IMR-90 (cell line): ENCODE data around the gene SH3BP2. TPM values are rescaled to one million over a fixed set of nuclear protein-coding genes. Genes with fewer than 3 reads are reported as not detected.

Experiments
- ATAC-seq: fragments of 200-7000 bp; cut with Tn5 transposase; 2 replicates; pipeline ENCODE4 v1.9.1; 2020; ENCODE audit warnings: low read depth, mild to moderate bottlenecking, moderate library complexity
- BruUV-seq: library from RNA; stranded (reverse); fragments of 400-500 nt; replicated peaks from 2 replicates; lab custom pipeline; 2021; lab: Mats Ljungman, UMichigan
- CTCF ChIA-PET: fragments of 300-600 bp; formaldehyde crosslinking; extraction: SDS; loops from one replicate; lab custom pipeline; 2021; ENCODE audit warnings: antibody characterized with exemption; lab: Yijun Ruan, JAX
- POLR2A ChIA-PET: fragments of 300-600 bp; sonication (Branson Sonifier 250); formaldehyde crosslinking; loops from one replicate; lab custom pipeline; 2022; ENCODE audit warnings: antibody characterized with exemption; ENCODE audit not compliant: unreplicated experiment; lab: Charles Lee
- DNase-seq: peaks from one replicate; pipeline ENCODE4 v3.0.0; 2013
- H2AFZ ChIP-seq: replicated peaks from 2 replicates; pipeline ENCODE3; 2013; ENCODE audit warnings: low read length, mild to moderate bottlenecking; ENCODE audit not compliant: poor library complexity
- H2AK5ac ChIP-seq: 2 replicates; pipeline ENCODE4 v1.6.1; 2013; ENCODE audit warnings: low read depth, low read length, inconsistent platforms
- H2AK9ac ChIP-seq: replicated peaks from 2 replicates; pipeline ENCODE3; 2013; ENCODE audit warnings: mild to moderate bottlenecking, low read depth, low read length, moderate library complexity; ENCODE audit not compliant: poor library complexity
- H2BK120ac ChIP-seq: 2 replicates; pipeline ENCODE4 v1.6.1; 2013; ENCODE audit warnings: low read depth, low read length, inconsistent platforms
- H2BK15ac ChIP-seq: 3 replicates; pipeline ENCODE4 v1.6.1; 2013; ENCODE audit warnings: low read depth, low read length, inconsistent platforms
- H2BK20ac ChIP-seq: 2 replicates; pipeline ENCODE4 v1.6.1; 2013; ENCODE audit warnings: low read depth, mild to moderate bottlenecking, inconsistent platforms, low read length, moderate library complexity
- H2BK5ac ChIP-seq: 2 replicates; pipeline ENCODE4 v1.6.1; 2013; ENCODE audit warnings: mild to moderate bottlenecking, low read depth, low read length, inconsistent platforms; ENCODE audit not compliant: poor library complexity, severe bottlenecking
- H3K14ac ChIP-seq: replicated peaks from 2 replicates; pipeline ENCODE4 v1.6.1; 2013; ENCODE audit warnings: low read depth, low read length, inconsistent platforms
- H3K18ac ChIP-seq: 2 replicates; pipeline ENCODE4 v1.6.1; 2013; ENCODE audit warnings: low read depth, low read length, control low read depth
- H3K23ac ChIP-seq: 2 replicates; pipeline ENCODE4 v1.6.1; 2013; ENCODE audit warnings: low read depth, low read length, inconsistent platforms
- H3K27ac ChIP-seq: 2 replicates; pipeline ENCODE4 v1.5.1; 2013; ENCODE audit warnings: mild to moderate bottlenecking, control low read depth, low read length; ENCODE audit not compliant: insufficient read depth
- H3K27me3 ChIP-seq: 2 replicates; pipeline ENCODE4 v1.6.1; 2013; ENCODE audit warnings: low read length; ENCODE audit not compliant: control insufficient read depth, insufficient read depth
- H3K36me3 ChIP-seq: 2 replicates; pipeline ENCODE4 v1.6.1; 2013; ENCODE audit warnings: low read length, mixed read lengths; ENCODE audit not compliant: control insufficient read depth, insufficient read depth
- H3K4ac ChIP-seq: 2 replicates; pipeline ENCODE4 v1.6.1; 2013; ENCODE audit warnings: low read depth, low read length, inconsistent platforms
- H3K4me1 ChIP-seq: 2 replicates; pipeline ENCODE4 v1.6.1; 2013; ENCODE audit warnings: low read length, mixed read lengths; ENCODE audit not compliant: control insufficient read depth, insufficient read depth
- H3K4me2 ChIP-seq: 2 replicates; pipeline ENCODE4 v1.6.1; 2013; ENCODE audit warnings: low read depth, mild to moderate bottlenecking, control low read depth, low read length, moderate library complexity
- H3K4me3 ChIP-seq: 2 replicates; pipeline ENCODE4 v1.5.1; 2013; ENCODE audit warnings: low read depth, mild to moderate bottlenecking, control low read depth, low read length, moderate library complexity; ENCODE audit not compliant: insufficient read depth
- H3K56ac ChIP-seq: 2 replicates; pipeline ENCODE4 v1.6.1; 2013; ENCODE audit warnings: low read length, inconsistent platforms; ENCODE audit not compliant: insufficient read depth; ENCODE audit errors: extremely low read depth
- H3K79me1 ChIP-seq, 2 experiments: 2 replicates each; pipeline ENCODE4 v1.6.1; 2013; ENCODE audit warnings: low read length in 2 of 2, inconsistent platforms in 1 of 2, low read depth in 1 of 2
- H3K9ac ChIP-seq: 2 replicates; pipeline ENCODE4 v1.6.1; 2013; ENCODE audit warnings: low read depth, low read length, control low read depth
- H3K9me1 ChIP-seq: 2 replicates; pipeline ENCODE4 v1.6.1; 2013; ENCODE audit warnings: low read length, inconsistent platforms; ENCODE audit not compliant: insufficient read depth
- H3K9me3 ChIP-seq: 2 replicates; pipeline ENCODE4 v1.6.1; 2013; ENCODE audit warnings: low read length; ENCODE audit not compliant: control insufficient read depth, insufficient read depth
- H4K20me1 ChIP-seq: 2 replicates; pipeline ENCODE4 v1.6.1; 2013; ENCODE audit warnings: low read length, inconsistent platforms; ENCODE audit not compliant: insufficient read depth
- H4K5ac ChIP-seq: 2 replicates; pipeline ENCODE4 v1.6.1; 2013; ENCODE audit warnings: mild to moderate bottlenecking, low read depth, low read length, control low read depth
- H4K8ac ChIP-seq, 2 experiments: 2 replicates each; pipeline ENCODE4 v1.6.1; 2013; ENCODE audit warnings: low read depth in 2 of 2, low read length in 2 of 2, control low read depth in 1 of 2, inconsistent platforms in 1 of 2
- H4K91ac ChIP-seq: 2 replicates; pipeline ENCODE4 v1.6.1; 2013; ENCODE audit warnings: low read depth, low read length, inconsistent platforms; ENCODE audit not compliant: insufficient read depth
- BHLHE40 ChIP-seq: fragments of 150-350 bp; IDR thresholded peaks from 2 replicates; pipeline ENCODE4 v1.6.1; 2016; ENCODE audit warnings: mild to moderate bottlenecking, low read depth, low read length
- CEBPB ChIP-seq: IDR thresholded peaks from 2 replicates; pipeline ENCODE4 v1.6.1; 2012; ENCODE audit warnings: low read depth, low read length, improper control_type of control experiment
- CHD1 ChIP-seq: IDR thresholded peaks from 2 replicates; pipeline ENCODE4 v1.6.1; 2012; ENCODE audit warnings: low read depth, low read length, improper control_type of control experiment
- CTCF ChIP-seq: conservative IDR thresholded peaks from 2 replicates; pipeline ENCODE4 v1.5.1; 2012; ENCODE audit warnings: mild to moderate bottlenecking, low read depth, low read length, improper control_type of control experiment
- ELK1 ChIP-seq: fragments of 150-350 bp; IDR thresholded peaks from 2 replicates; pipeline ENCODE4 v1.6.1; 2016; ENCODE audit warnings: low read depth, mild to moderate bottlenecking, low read length, moderate library complexity, borderline replicate concordance
- FOS ChIP-seq: fragments of 150-350 bp; IDR thresholded peaks from 2 replicates; pipeline ENCODE4 v1.6.1; 2016; ENCODE audit warnings: low read depth, low read length
- MAZ ChIP-seq: IDR thresholded peaks from 2 replicates; pipeline ENCODE4 v1.6.1; 2012; ENCODE audit warnings: low read depth, mild to moderate bottlenecking, low read length, improper control_type of control experiment, moderate library complexity, borderline replicate concordance
- MXI1 ChIP-seq: IDR thresholded peaks from 2 replicates; pipeline ENCODE4 v1.6.1; 2012; ENCODE audit warnings: low read depth, mild to moderate bottlenecking, low read length, moderate library complexity, borderline replicate concordance
- NFE2L2 ChIP-seq: fragments of 150-350 bp; IDR thresholded peaks from 2 replicates; pipeline ENCODE4 v1.6.1; 2016; ENCODE audit warnings: low read depth, mild to moderate bottlenecking, low read length
- POLR2A ChIP-seq: IDR thresholded peaks from 2 replicates; pipeline ENCODE4 v1.6.1; 2012; ENCODE audit warnings: mild to moderate bottlenecking, low read depth, low read length
- RCOR1 ChIP-seq: IDR thresholded peaks from 2 replicates; pipeline ENCODE4 v1.6.1; 2012; ENCODE audit warnings: mild to moderate bottlenecking, low read length, improper control_type of control experiment; ENCODE audit not compliant: insufficient replicate concordance
- RFX5 ChIP-seq: IDR thresholded peaks from 2 replicates; pipeline ENCODE4 v1.8.0; 2012; ENCODE audit warnings: low read depth, mild to moderate bottlenecking, low read length, moderate library complexity
- SMC3 ChIP-seq: fragments of 150-350 bp; IDR thresholded peaks from 2 replicates; pipeline ENCODE4 v1.6.1; 2016; ENCODE audit warnings: low read depth, mild to moderate bottlenecking, antibody characterized with exemption, low read length, moderate library complexity
- USF2 ChIP-seq: fragments of 150-350 bp; IDR thresholded peaks from 2 replicates; pipeline ENCODE4 v1.6.1; 2017; ENCODE audit warnings: mild to moderate bottlenecking, antibody characterized with exemption, low read length, low read depth
- WGBS, 2 experiments: methylation state at CpG; one replicate each; pipeline versions ENCODE4 v1.1.5 to v1.1.7; 2013; ENCODE audit warnings: missing lambda C conversion rate in 2 of 2; ENCODE audit not compliant: insufficient read length in 1 of 2; ENCODE audit errors: extremely low coverage in 2 of 2; 5-methylcytosine and 5-hydroxymethylcytosine counted together
- dilution Hi-C: fragments of 300-500 bp; cut with HindIII; formaldehyde crosslinking; loops from one replicate; pipeline ENCODE4 v1.14.3; 2018; ENCODE audit warnings: low sequenced_read_pairs; ENCODE audit not compliant: unreplicated experiment
- in situ Hi-C: fragments of 300-500 bp; cut with MboI; formaldehyde crosslinking; loops from 3 replicates; pipeline ENCODE4 v1.14.3; 2019; ENCODE audit warnings: low sequenced_read_pairs, inconsistent platforms, mixed read lengths
- intact Hi-C: fragments of 100-400 bp; cut with micrococcal nuclease; formaldehyde crosslinking; loops from 2 replicates; pipeline ENCODE4 v1.10.0; 2022
- polyA plus RNA-seq, 3 experiments: library from polyadenylated mRNA; depleted of rRNA; stranded (reverse); fragments of >200 nt; gene quantifications; 2 replicates each; pipeline ENCODE4 v1.2.3, GENCODE V29; 2012; ENCODE audit warnings: low replicate concordance in 1 of 3
- total RNA-seq: library from RNA; depleted of rRNA; stranded (reverse); fragments of >200 nt; gene quantifications from 2 replicates; pipeline ENCODE4 v1.2.3, GENCODE V29; 2012

Gene SH3BP2
- total and polyA plus RNA-seq, 2 of the 4 experiments (the other 2 are of a cell fraction), result 9.0 to 37.2 TPM

- ChIA-PET CTCF (no interaction called here), POLR2A (no interaction called here)
- Histone ChIP-seq H2BK5ac (no peak overlapping the region), H2AFZ (no peak overlapping the region), H2AK5ac (no peak overlapping the region), H3K36me3 (0 out of 2 replicates have a peak, but pooled peaks cover 2% of the 10 kb centered on the region), H4K5ac (no peak overlapping the region), H2BK120ac (no peak overlapping the region), H3K27me3 (no peaks in the 10 kb centered on the region), H3K9me1 (peaks cover 5% of the 10 kb centered on the region; the same call in 1 of the 2 replicates), H3K4me3 (no peak overlapping the region), H3K56ac (no peak overlapping the region), H3K9ac (no peak overlapping the region), H2BK20ac (no peak overlapping the region), H3K4me1 (peaks cover 29% of the 10 kb centered on the region), H3K18ac (no peak overlapping the region), H2AK9ac (no peak overlapping the region), H3K79me1 (peaks cover 0 to 68% of the 10 kb centered on the region in 2 experiments), H4K91ac (no peak overlapping the region), H3K4me2 (no peak overlapping the region), H2BK15ac (no peak overlapping the region), H4K8ac (no peak overlapping the region), H3K4ac (no peak overlapping the region), H4K20me1 (peaks cover 9% of the 10 kb centered on the region; the same call in 1 of the 2 replicates), H3K23ac (no peak overlapping the region), H3K14ac (no peak overlapping the region), H3K27ac (no peak overlapping the region), H3K9me3 (no peaks in the 10 kb centered on the region)
- BruUV-seq, result no TSS peak
- in situ Hi-C loops (no loop called here), dilution Hi-C loops (no loop called here), intact Hi-C loops (no loop called here)
- WGBS, 2 experiments, result 92% methylated on average over 6 of the region's 10 CpGs; no CpG with 5 or more reads in 1 of the 2 experiments
- DNase-seq (no peak), ATAC-seq (no peak)
- TF ChIP-seq CHD1 (no peak), MAZ (no peak), RCOR1 (no peak), POLR2A (no peak), NFE2L2 (no peak), RFX5 (no peak), MXI1 (no peak), CTCF (no peak), ELK1 (no peak), CEBPB (no peak), FOS (no peak), SMC3 (no peak), BHLHE40 (no peak), USF2 (no peak)
Measured at GRCh38 chr4:2804449-2804972, 11.6 kb downstream of the SH3BP2 start.
